ENCODE data around the gene CDKL5. TPM values are rescaled to one million over a fixed set of nuclear protein-coding genes. Genes with fewer than 3 reads are reported as not detected.

Gene CDKL5
- total RNA-seq, 1 experiment from 2014 or later, result 1.2 TPM

GRCh38 chrX:18440835-18441234 is 15.4 kb downstream of the CDKL5 start:
- ATAC-seq (no peak), DNase-seq (ENCODE audit: low read depth, low spot score) (no peak)
- BruUV-seq (replicated peaks), result no TSS peak
- Histone ChIP-seq H3K4me3 (ENCODE audit: low read depth in 2 of 2, low read length in 2 of 2) (no peak overlapping the region), H3K27ac (ENCODE audit: low read length) (no peak overlapping the region), H3K27me3 (ENCODE audit: control insufficient read depth, insufficient read depth, low read length) (no peaks in the 10 kb centered on the region), H3K9me3 (ENCODE audit: control insufficient read depth, insufficient read depth, low read depth, low read length) (no peaks in the 10 kb centered on the region), H3K4me1 (ENCODE audit: control insufficient read depth, insufficient read depth, low read length) (no peaks in the 10 kb centered on the region), H3K36me3 (ENCODE audit: control insufficient read depth, insufficient read depth, low read length) (no peaks in the 10 kb centered on the region)
- intact Hi-C loops (cut with micrococcal nuclease; ENCODE audit: unreplicated experiment), result no loop called here
- in situ Hi-C loops (cut with HindIII; ENCODE audit: low pct_unique_long_range_greater_than_20kb, low sequenced_read_pairs), result no loop called here
- POLR2A ChIA-PET, result no interaction called here
- TF ChIP-seq SIN3A (IDR thresholded peaks at IDR 0.05; ENCODE audit: borderline replicate concordance, insufficient read depth, low read depth, low read length) (no peak), POLR2AphosphoS5 (IDR thresholded peaks at IDR 0.05; ENCODE audit: low read depth, low read length) (no peak), CTCF (IDR thresholded peaks at IDR 0.05) (no peak), TCF7L2 (IDR thresholded peaks at IDR 0.05; ENCODE audit: low read depth, low read length) (no peak)
- CTCF ChIA-PET, result no interaction called here

- ATAC-seq, result no peak
- H3K27me3 ChIP-seq (ENCODE audit: control insufficient read depth, insufficient read depth, low read length), result no peaks in the 10 kb centered on the region
These were observed 16.5 kb downstream of the CDKL5 start for GRCh38 chrX:18441780-18442367.

More at GRCh38 chrX:18441780-18442367, 16.5 kb downstream of the CDKL5 start:
- no peaks in the 10 kb centered on the region for H3K9me3 ChIP-seq (ENCODE audit: control insufficient read depth, insufficient read depth, low read depth, low read length)
- no peak for DNase-seq (ENCODE audit: low read depth, low spot score)
- no peak overlapping the region for H3K27ac ChIP-seq (ENCODE audit: low read length)
- CTCF ChIA-PET, result no interaction called here
- no peaks in the 10 kb centered on the region for H3K4me1 ChIP-seq (ENCODE audit: control insufficient read depth, insufficient read depth, low read length)
- intact Hi-C loops (cut with micrococcal nuclease; ENCODE audit: unreplicated experiment), result no loop called here
- TF ChIP-seq CTCF (IDR thresholded peaks at IDR 0.05) (no peak), POLR2AphosphoS5 (IDR thresholded peaks at IDR 0.05; ENCODE audit: low read depth, low read length) (no peak), TCF7L2 (IDR thresholded peaks at IDR 0.05; ENCODE audit: low read depth, low read length) (no peak), REST (IDR thresholded peaks at IDR 0.05; ENCODE audit: insufficient read depth in 1 of 2, low read depth in 2 of 2, low read length in 1 of 2) (no peak), SIN3A (IDR thresholded peaks at IDR 0.05; ENCODE audit: borderline replicate concordance, insufficient read depth, low read depth, low read length) (no peak)
- H3K36me3 ChIP-seq (ENCODE audit: control insufficient read depth, insufficient read depth, low read length), result no peaks in the 10 kb centered on the region
- H3K4me3 ChIP-seq (ENCODE audit: low read depth in 2 of 2, low read length in 2 of 2), result no peak overlapping the region
- BruUV-seq (replicated peaks), result no TSS peak
- in situ Hi-C loops (cut with HindIII; ENCODE audit: low pct_unique_long_range_greater_than_20kb, low sequenced_read_pairs), result no loop called here
- POLR2A ChIA-PET, result no interaction called here

Measured in Panc1 (cell line).